Measurements from ENCODE around the gene RIC1. TPM values are rescaled to one million over a fixed set of nuclear protein-coding genes. Genes with fewer than 3 reads are reported as not detected.

The RIC1 gene
- polyA plus RNA-seq, 3 donors, result 13.4 to 36.4 (median 16.3) TPM

- Histone ChIP-seq H3K9ac (ENCODE audit: insufficient read depth, low read length, poor library complexity, severe bottlenecking) (no peak overlapping the region), H3K4me1 (ENCODE audit: control insufficient read depth in 1 of 2, insufficient read depth in 2 of 2, low read length in 2 of 2) (no peaks in the 10 kb centered on the region), H3K9me3 (replicated peaks in 1 of 2; ENCODE audit: control insufficient read depth in 1 of 2, insufficient read depth in 1 of 2, low read length in 2 of 2) (no peaks in the 10 kb centered on the region), H3K4me3 (replicated peaks in 1 of 3; ENCODE audit: low read depth in 2 of 3, low read length in 3 of 3) (no peak overlapping the region), H3K27ac (ENCODE audit: low read depth in 1 of 2, low read length in 2 of 2) (no peak overlapping the region), H4K20me1 (ENCODE audit: insufficient read depth, low read length) (no peaks in the 10 kb centered on the region), H3K27me3 (ENCODE audit: control insufficient read depth in 2 of 2, insufficient read depth in 2 of 2, low read length in 2 of 2) (no peaks in the 10 kb centered on the region), H3K36me3 (replicated peaks in 1 of 2; ENCODE audit: control insufficient read depth in 1 of 2, insufficient read depth in 2 of 2, low read length in 2 of 2) (peaks cover 12 to 40% of the 10 kb centered on the region in 2 donors), H3K79me2 (ENCODE audit: insufficient read depth, low read length) (no peaks in the 10 kb centered on the region), H3K4me2 (replicated peaks; ENCODE audit: extremely low read depth, low read length, poor library complexity, severe bottlenecking) (no peak overlapping the region), H2AFZ (ENCODE audit: insufficient read depth, low read depth, low read length, poor library complexity, severe bottlenecking) (no peak overlapping the region)
- WGBS (ENCODE audit: insufficient coverage), result no CpG with 5 or more reads among the region's 3 CpGs
- peaks cover 0 to 2% (median 0%) of the 10 kb centered on the region in 7 donors for H3K9me3 Mint-ChIP-seq
- no peak overlapping the region for H3K4me3 Mint-ChIP-seq
- no peaks in the 10 kb centered on the region for H3K27me3 Mint-ChIP-seq (ENCODE audit: low read depth in 3 of 3)
- H3K4me1 Mint-ChIP-seq, result no peaks in the 10 kb centered on the region
- intact Hi-C loops (cut with micrococcal nuclease), result no loop called here
- no peak for DNase-seq
- H3K27ac Mint-ChIP-seq, result no peak overlapping the region
- H3K36me3 Mint-ChIP-seq, result peaks cover 44 to 45% of the 10 kb centered on the region in 2 donors
- TF ChIP-seq CTCF (IDR thresholded peaks at IDR 0.05), result no peak
These were observed 176.6 kb downstream of the RIC1 start for GRCh38 chr9:5805478-5805877.

DNA sequence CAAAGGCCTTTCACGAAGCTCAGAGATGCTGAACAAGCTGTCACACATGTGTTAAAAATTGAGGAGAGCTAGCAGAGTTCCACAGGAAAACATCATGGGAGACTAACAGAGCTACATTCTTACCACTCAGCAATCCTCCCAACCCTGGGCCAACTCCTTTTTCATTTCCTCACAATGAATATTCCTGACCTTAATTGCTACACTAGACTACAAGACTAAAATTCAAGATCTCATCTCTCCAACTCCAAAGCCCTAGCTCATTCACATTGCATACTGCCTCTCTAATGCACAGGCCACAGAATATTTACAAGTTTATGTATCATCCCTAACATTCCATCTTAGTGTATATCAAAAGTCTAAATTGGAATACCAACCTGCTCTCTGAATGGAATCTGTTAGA lies 182.8 kb downstream of the RIC1 start:
- H3K27me3 ChIP-seq (ENCODE audit: control insufficient read depth in 2 of 2, insufficient read depth in 2 of 2, low read length in 2 of 2), result no peaks in the 10 kb centered on the region
- Mint-ChIP-seq H3K27me3 (ENCODE audit: low read depth in 3 of 3) (no peaks in the 10 kb centered on the region), H3K27ac (peak overlapping the region in 1 of 7 donors; percentile 9), H3K4me1 (peaks cover 1% of the 10 kb centered on the region), H3K4me3 (no peak overlapping the region), H3K36me3 (peaks cover 47 to 53% of the 10 kb centered on the region in 2 donors), H3K9me3 (no peaks in the 10 kb centered on the region)
- TF ChIP-seq CTCF (IDR thresholded peaks at IDR 0.05), result no peak
- no peaks in the 10 kb centered on the region for H3K4me1 ChIP-seq (ENCODE audit: control insufficient read depth in 1 of 2, insufficient read depth in 2 of 2, low read length in 2 of 2)
- no peaks in the 10 kb centered on the region for H3K9me3 ChIP-seq (replicated peaks in 1 of 2; ENCODE audit: control insufficient read depth in 1 of 2, insufficient read depth in 1 of 2, low read length in 2 of 2)
- no CpG with 5 or more reads among the region's 1 CpG for WGBS (ENCODE audit: insufficient coverage)
- DNase-seq, result no peak
- no peak overlapping the region for H3K27ac ChIP-seq (ENCODE audit: low read depth in 1 of 2, low read length in 2 of 2)
- H2AFZ ChIP-seq (ENCODE audit: insufficient read depth, low read depth, low read length, poor library complexity, severe bottlenecking), result no peak overlapping the region
- H3K4me3 ChIP-seq (replicated peaks in 1 of 3; ENCODE audit: low read depth in 2 of 3, low read length in 3 of 3), result no peak overlapping the region
- H4K20me1 ChIP-seq (ENCODE audit: insufficient read depth, low read length), result no peaks in the 10 kb centered on the region
- H3K9ac ChIP-seq (ENCODE audit: insufficient read depth, low read length, poor library complexity, severe bottlenecking), result no peak overlapping the region
- no peak overlapping the region for H3K4me2 ChIP-seq (replicated peaks; ENCODE audit: extremely low read depth, low read length, poor library complexity, severe bottlenecking)
- intact Hi-C loops (cut with micrococcal nuclease), result no loop called here
- H3K79me2 ChIP-seq (ENCODE audit: insufficient read depth, low read length), result no peaks in the 10 kb centered on the region
- peaks cover 30 to 44% of the 10 kb centered on the region in 2 donors for H3K36me3 ChIP-seq (replicated peaks in 1 of 2; ENCODE audit: control insufficient read depth in 1 of 2, insufficient read depth in 2 of 2, low read length in 2 of 2)
